HepG2 (cell line): Measurements from ENCODE around the gene ACSL1. TPM values are rescaled to one million over a fixed set of nuclear protein-coding genes. Genes with fewer than 3 reads are reported as not detected.

Experiments used
- ATAC-seq: fragments of 200-7000 bp; cut with Tn5 transposase; 3 replicates; pipeline ENCODE4 v1.9.1; 2020; ENCODE audit warnings: mild to moderate bottlenecking, moderate library complexity
- Bru-seq: library from RNA; stranded (reverse); fragments of 400-500 nt; gene quantifications from one replicate; lab custom pipeline; 2021; lab: Mats Ljungman, UMichigan
- BruChase-seq, 2 experiments: library from RNA; stranded (reverse); fragments of 400-500 nt; gene quantifications; one replicate each; lab custom pipeline; 2021; lab: Mats Ljungman, UMichigan
- BruUV-seq: library from RNA; stranded (reverse); fragments of 400-500 nt; replicated peaks from 2 replicates; lab custom pipeline; 2021; lab: Mats Ljungman, UMichigan
- CTCF ChIA-PET: fragments of 300-600 bp; formaldehyde crosslinking; extraction: SDS; loops from one replicate; lab custom pipeline; 2021; ENCODE audit warnings: low total read pairs, inconsistent platforms, low intra/inter-chr PET ratio; lab: Yijun Ruan, JAX
- POLR2A ChIA-PET: fragments of 350-600 bp; sonication (Branson Sonifier 250); formaldehyde crosslinking; loops from one replicate; lab custom pipeline; 2020; ENCODE audit warnings: antibody characterized with exemption, inconsistent platforms; lab: Yijun Ruan, JAX
- DNase-seq: peaks from one replicate; pipeline ENCODE4 v3.0.0-alpha.2; 2015; ENCODE audit warnings: low spot score
- FAIRE-seq: peaks from 3 replicates; lab custom pipeline; 2011; peaks lifted over from hg19 to GRCh38; lab: Jason Lieb, UNC
- H2AFZ ChIP-seq: one replicate; pipeline ENCODE4 v1.6.1; 2011; ENCODE audit warnings: low read length, inconsistent platforms
- H3K27ac ChIP-seq: fragments of 300-600 bp; 3 replicates; pipeline ENCODE4 v1.8.0; 2011; ENCODE audit warnings: mixed run types, mild to moderate bottlenecking, mixed read lengths, low read length, inconsistent platforms; ENCODE audit not compliant: insufficient read depth; ENCODE audit errors: extremely low read length
- H3K27me3 ChIP-seq, 2 experiments: fragments of 200-600 bp in 1 of 2; 2 replicates in 1 of 2; 3 replicates in 1 of 2; pipeline versions ENCODE4 v1.6.0 to v1.8.0; 2011; ENCODE audit warnings: low read length in 2 of 2, mild to moderate bottlenecking in 2 of 2, moderate library complexity in 2 of 2, inconsistent platforms in 1 of 2; ENCODE audit not compliant: insufficient read depth in 2 of 2, control insufficient read depth in 1 of 2
- H3K36me3 ChIP-seq, 2 experiments: fragments of 200-600 bp in 1 of 2; replicated peaks in 1 of 2; 2 replicates in 1 of 2; 3 replicates in 1 of 2; pipeline versions ENCODE4 v1.5.1 to v1.8.0; 2011; ENCODE audit warnings: low read length in 2 of 2, inconsistent platforms in 1 of 2; ENCODE audit not compliant: insufficient read depth in 2 of 2, control insufficient read depth in 1 of 2
- H3K4me1 ChIP-seq: 2 replicates; pipeline ENCODE4 v1.5.1; 2012; ENCODE audit warnings: low read length, inconsistent platforms; ENCODE audit not compliant: insufficient read depth
- H3K4me2 ChIP-seq: 2 replicates; pipeline ENCODE4 v1.6.0; 2011; ENCODE audit warnings: low read depth, low read length, inconsistent platforms
- H3K4me3 ChIP-seq, 3 experiments: fragments of 200-600 bp in 1 of 3; sonication (generic), shearing (Covaris generic) in 1 of 3; replicated peaks in 1 of 3; 2 replicates each; pipeline ENCODE4 v1.5.1; 2011 to 2016; ENCODE audit warnings: low read length in 3 of 3, inconsistent platforms in 2 of 3, low read depth in 2 of 3, mild to moderate bottlenecking in 2 of 3, control low read depth in 1 of 3, mixed read lengths in 1 of 3; ENCODE audit not compliant: insufficient read depth in 1 of 3
- H3K79me2 ChIP-seq: one replicate; pipeline ENCODE4 v1.6.1; 2011; ENCODE audit warnings: low read length, inconsistent platforms; ENCODE audit not compliant: insufficient read depth
- H3K9ac ChIP-seq: 2 replicates; pipeline ENCODE4 v1.6.0; 2011; ENCODE audit warnings: mild to moderate bottlenecking, low read depth, low read length, inconsistent platforms; ENCODE audit not compliant: insufficient read depth
- H3K9me3 ChIP-seq: 2 replicates; pipeline ENCODE4 v1.5.1; 2012; ENCODE audit warnings: mild to moderate bottlenecking, low read length
- H4K20me1 ChIP-seq: 2 replicates; pipeline ENCODE4 v1.6.0; 2011; ENCODE audit warnings: inconsistent platforms, mild to moderate bottlenecking, low read length, moderate library complexity; ENCODE audit not compliant: insufficient read depth
- CEBPB ChIP-seq: IDR thresholded peaks from 2 replicates; pipeline ENCODE4 v1.6.1; 2011; ENCODE audit warnings: low read depth, low read length, improper control_type of control experiment, borderline replicate concordance
- CREBL2 ChIP-seq: sonication (generic); formaldehyde crosslinking; IDR thresholded peaks from 2 replicates; pipeline ENCODE4 v1.8.1; 2023; ENCODE audit warnings: missing genetic modification reagents, mild to moderate bottlenecking, borderline replicate concordance
- EZH2 ChIP-seq: conservative IDR thresholded peaks from 2 replicates; pipeline ENCODE4 v1.6.1; 2012; ENCODE audit warnings: mild to moderate bottlenecking, low read depth, low read length, moderate library complexity
- ISL2 ChIP-seq: sonication (generic); formaldehyde crosslinking; IDR thresholded peaks from 2 replicates; pipeline ENCODE4 v1.5.0; 2020; ENCODE audit warnings: missing genetic modification reagents
- NFIB ChIP-seq: sonication (generic); formaldehyde crosslinking; IDR thresholded peaks from 2 replicates; pipeline ENCODE4 v1.9.0; 2021; ENCODE audit warnings: missing genetic modification reagents, mild to moderate bottlenecking, borderline replicate concordance
- THAP11 ChIP-seq: IDR thresholded peaks from 2 replicates; pipeline ENCODE4 v1.6.1; 2016; ENCODE audit warnings: missing biosample characterization, missing genetic modification reagents
- ZNF264 ChIP-seq: sonication (generic); formaldehyde crosslinking; IDR thresholded peaks from 2 replicates; pipeline ENCODE4 v1.4.0; 2020; ENCODE audit warnings: missing genetic modification reagents
- ZNF543 ChIP-seq: sonication (generic); formaldehyde crosslinking; IDR thresholded peaks from 2 replicates; pipeline ENCODE4 v1.4.0; 2020; ENCODE audit warnings: mild to moderate bottlenecking, missing genetic modification reagents
- WGBS: methylation state at CpG from one replicate; pipeline ENCODE4 v1.1.6; 2017; ENCODE audit warnings: low lambda C conversion rate; 5-methylcytosine and 5-hydroxymethylcytosine counted together
- in situ Hi-C: cut with HindIII; loops from 2 replicates; pipeline ENCODE4 v1.10.0; 2017; ENCODE audit warnings: low pct_unique_long_range_greater_than_20kb; ENCODE audit not compliant: extremely low pct_ligation_motif_present
- intact Hi-C: fragments of 100-400 bp; cut with micrococcal nuclease; formaldehyde crosslinking; loops from one replicate; pipeline ENCODE4 v1.10.0; 2022; ENCODE audit not compliant: unreplicated experiment
- long read RNA-seq, 2 experiments: library from RNA in 1 of 2; library from polyadenylated mRNA in 1 of 2; stranded (forward) in 1 of 2; unstranded in 1 of 2; transcript quantifications; one replicate each; pipeline ENCODE4 v2.0.0, GENCODE V29; 2019 to 2022
- polyA minus RNA-seq, 3 experiments: library from RNA; depleted of rRNA, polyadenylated mRNA; stranded (reverse); fragments of >200 nt; gene quantifications; 2 replicates each; pipeline ENCODE4 v1.2.3, GENCODE V29; 2011; ENCODE audit warnings: low replicate concordance in 1 of 3
- polyA plus RNA-seq, 8 experiments: library from polyadenylated mRNA; depleted of rRNA in 3 of 8; stranded (reverse) in 7 of 8; unstranded in 1 of 8; fragments of >200 nt; fragmentation: Illumina TruSeq in 4 of 8; extraction: Trizol in 4 of 8; gene quantifications; 2 replicates each; pipeline versions ENCODE4 v1.2.1 to v1.2.3, GENCODE V29; 2011 to 2016; ENCODE audit warnings: low read depth in 4 of 8, missing spikeins in 1 of 8, mixed read lengths in 1 of 8; ENCODE audit not compliant: insufficient read depth in 1 of 8
- total RNA-seq, 5 experiments: library from RNA; depleted of rRNA; stranded (reverse); fragments of >200 nt; fragmentation: Illumina TruSeq; extraction: Trizol; gene quantifications; 2 replicates each; pipeline ENCODE4 v1.2.3, GENCODE V29; 2016; ENCODE audit warnings: low read depth in 1 of 5
- TF ChIP-seq, protein P1 (sequence below): sonication (generic); formaldehyde crosslinking; IDR thresholded peaks from 2 replicates; pipeline ENCODE4 v1.4.0; 2020; ENCODE audit warnings: mild to moderate bottlenecking, missing genetic modification reagents, borderline replicate concordance

Gene ACSL1
- total RNA-seq (2016; rRNA removed; fragmentation: Illumina TruSeq; extraction: Trizol) (29.8 and 38.2 TPM in 2 replicates), polyA plus RNA-seq (2011; rRNA removed) (10.0 and 14.3 TPM in 2 replicates), polyA minus RNA-seq (2011; rRNA and poly(A)+ RNA removed; ENCODE audit: low replicate concordance) (14.8 and 18.9 TPM in 2 replicates), Bru-seq, nascent RNA (percentile 84 among the genes with signal in this experiment), BruChase-seq, experiment 1, labeled RNA remaining after a 6-hour chase (percentile 86 among the genes with signal in this experiment), BruChase-seq, experiment 2, labeled RNA remaining after a 2-hour chase (percentile 80 among the genes with signal in this experiment)
- 5.1 and 5.5 TPM in 2 replicates for total RNA-seq (2016; cell fraction: cytosol; rRNA removed; fragmentation: Illumina TruSeq; extraction: Trizol; ENCODE audit: low read depth)
- total RNA-seq (2016; cell fraction: insoluble cytoplasmic fraction; rRNA removed; fragmentation: Illumina TruSeq; extraction: Trizol), result 27.7 and 32.5 TPM in 2 replicates
- total RNA-seq (2016; cell fraction: membrane; rRNA removed; fragmentation: Illumina TruSeq; extraction: Trizol), result 15.6 and 17.1 TPM in 2 replicates
- total RNA-seq (2016; cell fraction: nucleus; rRNA removed; fragmentation: Illumina TruSeq; extraction: Trizol), result 33.0 and 35.9 TPM in 2 replicates
- 5.5 and 11.2 TPM in 2 replicates for polyA plus RNA-seq (2011; cell fraction: cytosol; rRNA removed)
- polyA plus RNA-seq (2011; cell fraction: nucleus; rRNA removed), result 10.0 and 18.6 TPM in 2 replicates
- polyA plus RNA-seq (2012), result 8.5 and 20.6 TPM in 2 replicates
- polyA plus RNA-seq (2016; cell fraction: cytosol; fragmentation: Illumina TruSeq; extraction: Trizol; ENCODE audit: low read depth), result 3.5 and 4.7 TPM in 2 replicates
- polyA plus RNA-seq (2016; cell fraction: insoluble cytoplasmic fraction; fragmentation: Illumina TruSeq; extraction: Trizol; ENCODE audit: low read depth), result 31.0 and 31.7 TPM in 2 replicates
- 10.4 and 12.2 TPM in 2 replicates for polyA plus RNA-seq (2016; cell fraction: membrane; fragmentation: Illumina TruSeq; extraction: Trizol; ENCODE audit: low read depth)
- polyA plus RNA-seq (2016; cell fraction: nucleus; fragmentation: Illumina TruSeq; extraction: Trizol; ENCODE audit: insufficient read depth, low read depth), result 44.4 and 47.7 TPM in 2 replicates
- polyA minus RNA-seq (2011; cell fraction: cytosol; rRNA and poly(A)+ RNA removed), result 11.4 and 23.7 TPM in 2 replicates
- polyA minus RNA-seq (2011; cell fraction: nucleus; rRNA and poly(A)+ RNA removed), result 11.5 and 23.1 TPM in 2 replicates
- long read RNA-seq, experiment 1, transcript ACSL1-201 (21 exons, 3,832 nt), result major isoform, 17 of 31 reads
- long read RNA-seq, experiment 1, partial matches to known transcripts, result 4 of 31 reads
- long read RNA-seq, experiment 1, other reads (novel, unspliced or antisense), result 8 of 31 reads
- long read RNA-seq, experiment 2, transcript ACSL1-201 (21 exons, 3,832 nt), result major isoform, 28 of 97 reads
- long read RNA-seq, experiment 2, partial matches to known transcripts, result 17 of 97 reads
- long read RNA-seq, experiment 2, other reads (novel, unspliced or antisense), result 50 of 97 reads

DNA sequence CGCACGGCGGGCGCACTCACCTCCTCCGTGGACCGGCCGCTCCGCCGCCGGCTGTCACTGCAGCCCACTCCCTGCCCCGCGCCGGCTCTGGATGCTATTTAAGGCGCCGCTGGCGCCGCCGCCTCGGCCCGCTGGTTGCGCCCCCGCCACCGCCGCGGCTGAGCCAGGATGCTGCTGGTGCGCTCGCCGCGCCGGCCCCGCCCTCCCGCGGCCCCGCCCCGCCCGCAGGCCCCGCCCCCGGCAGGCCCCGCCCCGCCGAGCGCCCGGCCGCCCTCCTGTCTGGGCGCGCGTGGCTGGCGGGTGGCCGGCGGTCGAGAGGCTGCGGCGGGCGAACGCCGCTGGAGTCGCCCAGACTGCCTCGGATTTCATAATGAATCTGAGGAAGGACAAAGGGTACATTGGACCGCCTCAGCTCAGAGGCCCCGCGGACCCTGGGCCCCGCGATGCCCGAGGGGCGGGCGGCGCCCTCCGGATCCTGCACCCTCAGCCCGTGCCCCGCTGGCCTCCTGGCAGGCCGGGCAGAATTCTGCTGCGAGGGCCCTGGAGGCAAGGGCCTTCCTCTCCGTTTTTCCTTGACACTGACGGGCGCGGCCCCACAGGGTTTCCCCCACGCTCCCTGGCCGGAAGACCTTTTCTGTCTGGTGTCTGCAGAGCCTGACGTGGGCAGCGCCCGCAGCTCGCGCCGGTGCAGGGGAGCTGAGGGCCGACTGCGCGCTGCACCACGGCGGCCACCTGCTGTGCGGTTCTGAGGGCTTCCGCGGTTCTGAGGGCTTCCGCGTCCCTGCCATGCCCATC lies at the start of gene ACSL1:
Gene ACSL1 (minus strand): TSS at position 73 of the 795 bp plus-strand sequence. CDS start 22,454 bp downstream, outside the sequence.
- no peak for FAIRE-seq
- no peak for TF ChIP-seq ZNF264 (CRISPR knock-in tag)
- TF ChIP-seq, protein P1, sequence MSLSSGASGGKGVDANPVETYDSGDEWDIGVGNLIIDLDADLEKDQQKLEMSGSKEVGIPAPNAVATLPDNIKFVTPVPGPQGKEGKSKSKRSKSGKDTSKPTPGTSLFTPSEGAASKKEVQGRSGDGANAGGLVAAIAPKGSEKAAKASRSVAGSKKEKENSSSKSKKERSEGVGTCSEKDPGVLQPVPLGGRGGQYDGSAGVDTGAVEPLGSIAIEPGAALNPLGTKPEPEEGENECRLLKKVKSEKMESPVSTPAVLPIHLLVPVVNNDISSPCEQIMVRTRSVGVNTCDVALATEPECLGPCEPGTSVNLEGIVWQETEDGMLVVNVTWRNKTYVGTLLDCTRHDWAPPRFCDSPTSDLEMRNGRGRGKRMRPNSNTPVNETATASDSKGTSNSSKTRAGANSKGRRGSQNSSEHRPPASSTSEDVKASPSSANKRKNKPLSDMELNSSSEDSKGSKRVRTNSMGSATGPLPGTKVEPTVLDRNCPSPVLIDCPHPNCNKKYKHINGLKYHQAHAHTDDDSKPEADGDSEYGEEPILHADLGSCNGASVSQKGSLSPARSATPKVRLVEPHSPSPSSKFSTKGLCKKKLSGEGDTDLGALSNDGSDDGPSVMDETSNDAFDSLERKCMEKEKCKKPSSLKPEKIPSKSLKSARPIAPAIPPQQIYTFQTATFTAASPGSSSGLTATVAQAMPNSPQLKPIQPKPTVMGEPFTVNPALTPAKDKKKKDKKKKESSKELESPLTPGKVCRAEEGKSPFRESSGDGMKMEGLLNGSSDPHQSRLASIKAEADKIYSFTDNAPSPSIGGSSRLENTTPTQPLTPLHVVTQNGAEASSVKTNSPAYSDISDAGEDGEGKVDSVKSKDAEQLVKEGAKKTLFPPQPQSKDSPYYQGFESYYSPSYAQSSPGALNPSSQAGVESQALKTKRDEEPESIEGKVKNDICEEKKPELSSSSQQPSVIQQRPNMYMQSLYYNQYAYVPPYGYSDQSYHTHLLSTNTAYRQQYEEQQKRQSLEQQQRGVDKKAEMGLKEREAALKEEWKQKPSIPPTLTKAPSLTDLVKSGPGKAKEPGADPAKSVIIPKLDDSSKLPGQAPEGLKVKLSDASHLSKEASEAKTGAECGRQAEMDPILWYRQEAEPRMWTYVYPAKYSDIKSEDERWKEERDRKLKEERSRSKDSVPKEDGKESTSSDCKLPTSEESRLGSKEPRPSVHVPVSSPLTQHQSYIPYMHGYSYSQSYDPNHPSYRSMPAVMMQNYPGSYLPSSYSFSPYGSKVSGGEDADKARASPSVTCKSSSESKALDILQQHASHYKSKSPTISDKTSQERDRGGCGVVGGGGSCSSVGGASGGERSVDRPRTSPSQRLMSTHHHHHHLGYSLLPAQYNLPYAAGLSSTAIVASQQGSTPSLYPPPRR (CRISPR knock-in tag), result 0 out of 2 replicates have a peak, but pooled peaks have one; percentile 16
- no peak for TF ChIP-seq EZH2
- TF ChIP-seq ZNF543, result no peak
- TF ChIP-seq CREBL2 (CRISPR knock-in tag), result no peak
- TF ChIP-seq ISL2 (CRISPR knock-in tag), result 0 out of 2 replicates have a peak, but pooled peaks have one; percentile 23
- peak; percentile 76; the same call in 1 of the 2 replicates for TF ChIP-seq NFIB (CRISPR knock-in tag)
- TF ChIP-seq CEBPB, result no peak
- TF ChIP-seq THAP11 (CRISPR knock-in tag), result peak; percentile 21; the same call in 1 of the 2 replicates

More for the DNA sequence above, at the start of gene ACSL1:
- no peaks in the 10 kb centered on the region for H3K9me3 ChIP-seq
- in situ Hi-C loops, result loop anchor here (10.0 kb wide), 1 partner anchor 81 kb away; no protein-coding TSS in a partner anchor
- no peaks in the 10 kb centered on the region for H4K20me1 ChIP-seq
- peaks cover 6% of the 10 kb centered on the region for H3K79me2 ChIP-seq
- no peaks in the 10 kb centered on the region for H3K36me3 ChIP-seq
- peaks cover 0 to 3% of the 10 kb centered on the region in 2 experiments; a peak in 1 of 5 replicates for H3K27me3 ChIP-seq
- H3K27ac ChIP-seq, result no peak within 1 kb of the TSS
- ChIA-PET CTCF (no interaction called here), POLR2A (interaction anchor here (1.1 to 1.6 kb wide), 2 partner anchors 12 to 19 kb away, joined by 3 to 5 read pairs; no protein-coding TSS in a partner anchor)
- 84% methylated on average over 19 of the region's 94 CpGs for WGBS
- ATAC-seq, result peak; percentile 85
- intact Hi-C loops, result loop anchor here (5.0 kb wide), 1 partner anchor 156 kb away; no protein-coding TSS in a partner anchor
- H3K9ac ChIP-seq, result peak within 1 kb of the TSS; percentile 50
- peak within 1 kb of the TSS; percentile 95 for H3K4me2 ChIP-seq
- DNase-seq, result peak; percentile 39
- H3K4me1 ChIP-seq, result peaks cover 40% of the 10 kb centered on the region
- H2AFZ ChIP-seq, result no peak within 1 kb of the TSS
- peak within 1 kb of the TSS; percentile 58 to 81 (median 75) for H3K4me3 ChIP-seq
- BruUV-seq, result TSS peak; percentile 88
